Naive thymus-derived CD4-positive, alpha-beta T cell (primary cell): ENCODE results near the gene ZNF726. TPM values are rescaled to one million over a fixed set of nuclear protein-coding genes. Genes with fewer than 3 reads are reported as not detected.
"Not testable (repeated sequence)": the region's sequence is repeated elsewhere in the genome, so short reads cannot be mapped to it uniquely, and the experiment has no call there.

ENCODE experiments used
- ATAC-seq: fragments of 150-1000 bp; cut with Tn5 transposase; 2 replicates; pipeline ENCODE4 v1.10.0; 2021; ENCODE audit warnings: mild to moderate bottlenecking, moderate library complexity
- CTCF ChIA-PET: fragments of 350-600 bp; sonication (Branson Sonifier 250); formaldehyde crosslinking; loops from one replicate; lab custom pipeline; 2021; ENCODE audit warnings: antibody characterized with exemption; lab: Charles Lee
- POLR2A ChIA-PET: fragments of 350-600 bp; sonication (Branson Sonifier 250); formaldehyde crosslinking; loops from one replicate; lab custom pipeline; 2021; ENCODE audit warnings: antibody characterized with exemption, inconsistent platforms; lab: Charles Lee
- DNase-seq, 9 donors: peaks; one replicate each; pipeline versions ENCODE4 v3.0.0 to v3.0.0-alpha.2; 2020 to 2022; ENCODE audit warnings: mixed read lengths in 1 of 9
- H3K27ac ChIP-seq: one replicate; pipeline ENCODE4 v1.7.0; 2013; ENCODE audit warnings: mild to moderate bottlenecking, low read depth, low read length, moderate library complexity
- H3K27me3 ChIP-seq, 2 donors: one replicate each; pipeline ENCODE4 v1.7.0; 2013; ENCODE audit warnings: low read length in 2 of 2, mild to moderate bottlenecking in 2 of 2, moderate library complexity in 2 of 2; ENCODE audit not compliant: control insufficient read depth in 2 of 2, insufficient read depth in 2 of 2
- H3K36me3 ChIP-seq, 3 experiments: 1 replicate in 2 of 3; 2 replicates in 1 of 3; pipeline ENCODE4 v1.7.0; 2013; ENCODE audit warnings: low read length in 3 of 3, mild to moderate bottlenecking in 3 of 3, moderate library complexity in 1 of 3; ENCODE audit not compliant: insufficient read depth in 3 of 3, control insufficient read depth in 2 of 3
- H3K4me1 ChIP-seq, 2 donors: one replicate each; pipeline ENCODE4 v1.7.0; 2013; ENCODE audit warnings: low read length in 2 of 2, mild to moderate bottlenecking in 2 of 2, moderate library complexity in 1 of 2; ENCODE audit not compliant: control insufficient read depth in 2 of 2, insufficient read depth in 2 of 2
- H3K4me3 ChIP-seq: 2 replicates; pipeline ENCODE4 v1.7.0; 2013; ENCODE audit warnings: mild to moderate bottlenecking, low read length
- H3K9me3 ChIP-seq, 3 experiments: 1 replicate in 2 of 3; 2 replicates in 1 of 3; pipeline ENCODE4 v1.7.0; 2013; ENCODE audit warnings: low read length in 3 of 3; ENCODE audit not compliant: control insufficient read depth in 2 of 3
- H3K27ac Mint-ChIP-seq, 9 donors: one replicate each; pipeline ENCODE4 v1.8.0; 2020 to 2022; ENCODE audit warnings: mixed read lengths in 9 of 9, mild to moderate bottlenecking in 8 of 9, moderate library complexity in 5 of 9, inconsistent platforms in 2 of 9
- H3K27me3 Mint-ChIP-seq, 5 donors: one replicate each; pipeline ENCODE4 v1.8.0; 2021 to 2022; ENCODE audit warnings: mixed read lengths in 5 of 5, mild to moderate bottlenecking in 1 of 5
- H3K36me3 Mint-ChIP-seq, 5 donors: one replicate each; pipeline ENCODE4 v1.8.0; 2020 to 2022; ENCODE audit warnings: mixed read lengths in 5 of 5, mild to moderate bottlenecking in 3 of 5, inconsistent platforms in 1 of 5
- H3K4me1 Mint-ChIP-seq, 7 donors: one replicate each; pipeline ENCODE4 v1.8.0; 2020 to 2022; ENCODE audit warnings: mixed read lengths in 7 of 7, mild to moderate bottlenecking in 3 of 7, inconsistent platforms in 1 of 7
- H3K4me3 Mint-ChIP-seq, 10 donors: one replicate each; pipeline ENCODE4 v1.8.0; 2020 to 2022; ENCODE audit warnings: mild to moderate bottlenecking in 10 of 10, mixed read lengths in 10 of 10, moderate library complexity in 6 of 10, inconsistent platforms in 2 of 10
- H3K9me3 Mint-ChIP-seq, 11 donors: one replicate each; pipeline ENCODE4 v1.8.0; 2020 to 2022; ENCODE audit warnings: mixed read lengths in 11 of 11, mild to moderate bottlenecking in 4 of 11, inconsistent platforms in 1 of 11, moderate library complexity in 1 of 11
- intact Hi-C, 2 donors: fragments of 100-400 bp; cut with micrococcal nuclease; formaldehyde crosslinking; loops; one replicate each; pipeline ENCODE4 v1.15.1; 2023
- polyA plus RNA-seq, 2 donors: library from polyadenylated mRNA; unstranded; fragments of 300-500 nt; fragmentation: Illumina TruSeq; gene quantifications; one replicate each; pipeline ENCODE4 v1.2.3, GENCODE V29; 2021
- total RNA-seq, 6 experiments: library from RNA in 5 of 6; stranded (reverse) in 5 of 6; gene quantifications; 1 replicate in 5 of 6; 2 replicates in 1 of 6; pipeline ENCODE4 v1.2.3 and lab custom pipeline; 2021 to 2026

The ZNF726 gene
- total RNA-seq (1 to 10 TPM; 3.3 to 6.8 (median 4.0) TPM), polyA plus RNA-seq (1 to 10 TPM; 2.1 to 2.5 TPM), total RNA-seq (lab: John Stamatoyannopoulos, UW) (2.7 reads per million, percentile 14 among the genes with 10 or more reads in this experiment)

DNA sequence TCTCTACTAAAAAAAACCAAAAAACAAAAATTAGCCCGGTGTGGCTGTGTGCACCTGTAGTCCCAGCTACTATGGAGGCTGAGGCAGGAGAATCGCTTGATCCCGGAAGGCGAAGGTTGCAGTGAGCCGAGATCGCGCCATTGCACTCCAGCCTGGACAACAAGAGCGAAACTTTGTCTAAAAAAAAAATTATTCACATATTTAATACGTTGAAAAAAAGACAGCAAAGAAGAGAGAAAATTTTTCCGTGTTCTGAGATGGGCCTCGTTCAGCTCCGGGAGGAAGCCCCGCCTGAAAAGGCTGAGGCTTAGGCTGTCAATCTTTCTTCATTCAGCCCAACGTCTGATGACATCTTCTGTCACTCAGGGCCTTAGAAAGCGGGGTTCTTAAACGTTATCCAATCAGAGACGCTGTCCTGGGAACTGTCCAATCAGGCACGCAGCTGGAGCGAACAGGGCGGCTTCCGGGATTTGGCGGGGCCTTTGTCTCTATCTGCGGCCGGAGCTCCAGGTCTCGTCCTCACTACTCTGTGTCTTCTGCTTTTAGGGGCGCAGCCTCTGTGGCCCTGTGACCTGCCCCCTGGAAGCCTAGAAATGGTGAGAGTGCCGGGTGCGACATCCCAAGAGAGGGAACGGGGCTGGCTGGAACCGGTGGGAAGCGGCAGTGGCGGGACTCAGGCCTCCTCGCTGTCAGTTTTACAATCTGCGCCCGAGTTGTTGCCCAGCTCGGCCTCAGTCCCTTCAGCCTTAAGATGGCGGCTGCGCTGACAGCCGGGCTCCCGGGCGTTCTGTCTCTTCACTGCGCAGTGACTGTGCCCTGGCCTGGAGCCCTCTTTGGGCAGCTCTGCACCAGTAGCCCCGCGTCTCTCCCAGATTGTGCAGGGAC lies at the start of gene ZNF726:
TSS of gene ZNF726 (plus strand) at position 485 of the 885 bp plus-strand sequence. CDS start at position 594, 109 bp downstream.
- no peaks in the 10 kb centered on the region for H3K27me3 ChIP-seq
- no peaks in the 10 kb centered on the region for H3K36me3 ChIP-seq
- peak within 1 kb of the TSS; percentile 68 for H3K27ac ChIP-seq
- H3K4me1 ChIP-seq, result peaks cover 0 to 3% of the 10 kb centered on the region in 2 donors
- peak within 1 kb of the TSS; percentile 61 for H3K4me3 ChIP-seq
- Mint-ChIP-seq H3K9me3 (peaks cover 0 to 24% (median 0%) of the 10 kb centered on the region in 11 donors), H3K36me3 (peaks cover 0 to 32% (median 2%) of the 10 kb centered on the region in 5 donors), H3K27ac (peak within 1 kb of the TSS; percentile 69 to 96 (median 91)), H3K4me3 (peak within 1 kb of the TSS; percentile 90 to 97 (median 94)), H3K4me1 (peaks cover 0 to 30% (median 14%) of the 10 kb centered on the region in 7 donors), H3K27me3 (no peaks in the 10 kb centered on the region)
- DNase-seq, result peak; percentile 66 to 91 (median 87)
- H3K9me3 ChIP-seq, result no peaks in the 10 kb centered on the region
- CTCF ChIA-PET, result interaction anchor here (0.7 kb wide), 1 partner anchor 148 kb away, joined by 3 read pairs; no protein-coding TSS in a partner anchor
- ATAC-seq, result peak; percentile 99
- intact Hi-C loops, result loop anchor here (1.0 to 10.0 kb wide), 14 partner anchors 115 to 1280 kb away; partner anchors contain the start of genes ZNF254 (in 2 of the 2), ZNF91 (in 2 of the 2), ZNF492 (in 1 of the 2) and ZNF675 (in 1 of the 2)
- POLR2A ChIA-PET, result interaction anchor here (0.6 to 1.3 kb wide), 5 partner anchors 113 to 520 kb away, joined by 3 to 8 read pairs (median 4); partner anchors contain the start of gene ZNF675

DNA sequence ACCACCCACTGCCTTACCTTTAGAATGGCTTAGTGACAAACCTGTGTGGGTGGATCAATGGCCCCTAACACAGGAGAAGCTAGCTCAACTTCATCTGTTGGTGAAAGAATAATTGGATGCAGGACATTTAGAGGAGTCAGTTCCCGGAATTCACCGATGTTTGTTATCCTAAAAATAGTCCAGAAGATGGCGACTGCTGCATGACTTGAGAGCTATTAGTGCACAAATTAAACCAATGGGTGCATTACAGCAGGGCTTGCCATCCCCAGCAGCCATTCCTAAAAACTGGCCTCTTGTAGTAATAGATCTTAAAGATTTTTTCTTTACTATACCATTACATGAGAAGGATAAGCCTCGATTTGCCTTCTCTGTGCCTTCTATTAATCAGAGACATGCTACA lies 46.8 kb upstream of the ZNF726 start:
- DNase-seq, result no peak
- intact Hi-C loops, result loop anchor here in 1 of 2 donors (10.0 kb wide), 1 partner anchor 853 kb away; no protein-coding TSS in a partner anchor
- POLR2A ChIA-PET, result no interaction called here
- no peak overlapping the region for H3K4me3 Mint-ChIP-seq
- Histone ChIP-seq H3K4me1 (no peaks in the 10 kb centered on the region), H3K27me3 (no peaks in the 10 kb centered on the region), H3K27ac (no peak overlapping the region), H3K9me3 (no peaks in the 10 kb centered on the region), H3K4me3 (no peak overlapping the region), H3K36me3 (no peaks in the 10 kb centered on the region)
- CTCF ChIA-PET, result no interaction called here
- H3K9me3 Mint-ChIP-seq, result peaks cover 3 to 41% (median 18%) of the 10 kb centered on the region in 11 donors
- no peak for ATAC-seq
- H3K27me3 Mint-ChIP-seq, result no peaks in the 10 kb centered on the region
- no peak overlapping the region for H3K27ac Mint-ChIP-seq
- peaks cover 0 to 44% (median 15%) of the 10 kb centered on the region in 5 donors for H3K36me3 Mint-ChIP-seq
- H3K4me1 Mint-ChIP-seq, result no peaks in the 10 kb centered on the region

DNA sequence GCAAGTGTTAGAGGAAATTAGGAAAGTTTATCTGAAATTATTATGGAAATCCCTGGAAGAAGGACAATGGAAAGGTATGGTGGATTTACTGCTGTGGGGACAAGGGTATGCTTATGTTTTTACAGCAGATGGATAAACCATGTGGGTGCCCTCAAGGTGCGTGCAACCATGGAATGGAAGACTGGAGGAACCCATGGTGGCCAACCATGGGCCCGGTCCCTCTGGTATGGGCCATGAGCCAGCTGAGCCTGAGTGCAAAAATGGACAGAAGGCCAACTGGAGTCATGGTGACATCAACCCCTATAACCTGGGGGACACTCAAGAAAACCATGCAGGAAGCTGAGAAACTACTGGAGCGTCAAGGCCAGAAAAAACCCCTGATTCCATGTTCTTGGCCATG lies 46.1 kb upstream of the ZNF726 start:
- DNase-seq (no peak), ATAC-seq (no peak)
- Histone ChIP-seq H3K27ac (no peak overlapping the region), H3K9me3 (no peaks in the 10 kb centered on the region), H3K4me3 (no peak overlapping the region), H3K27me3 (no peaks in the 10 kb centered on the region), H3K36me3 (no peaks in the 10 kb centered on the region), H3K4me1 (no peaks in the 10 kb centered on the region)
- intact Hi-C loops, result loop anchor here in 1 of 2 donors (10.0 kb wide), 1 partner anchor 854 kb away; no protein-coding TSS in a partner anchor
- no peak overlapping the region for H3K4me3 Mint-ChIP-seq
- peaks cover 0 to 44% (median 15%) of the 10 kb centered on the region in 5 donors for H3K36me3 Mint-ChIP-seq
- H3K4me1 Mint-ChIP-seq, result no peaks in the 10 kb centered on the region
- no peaks in the 10 kb centered on the region for H3K27me3 Mint-ChIP-seq
- POLR2A ChIA-PET, result no interaction called here
- no peak overlapping the region for H3K27ac Mint-ChIP-seq
- H3K9me3 Mint-ChIP-seq, result peaks cover 3 to 39% (median 17%) of the 10 kb centered on the region in 11 donors
- CTCF ChIA-PET, result no interaction called here

DNA sequence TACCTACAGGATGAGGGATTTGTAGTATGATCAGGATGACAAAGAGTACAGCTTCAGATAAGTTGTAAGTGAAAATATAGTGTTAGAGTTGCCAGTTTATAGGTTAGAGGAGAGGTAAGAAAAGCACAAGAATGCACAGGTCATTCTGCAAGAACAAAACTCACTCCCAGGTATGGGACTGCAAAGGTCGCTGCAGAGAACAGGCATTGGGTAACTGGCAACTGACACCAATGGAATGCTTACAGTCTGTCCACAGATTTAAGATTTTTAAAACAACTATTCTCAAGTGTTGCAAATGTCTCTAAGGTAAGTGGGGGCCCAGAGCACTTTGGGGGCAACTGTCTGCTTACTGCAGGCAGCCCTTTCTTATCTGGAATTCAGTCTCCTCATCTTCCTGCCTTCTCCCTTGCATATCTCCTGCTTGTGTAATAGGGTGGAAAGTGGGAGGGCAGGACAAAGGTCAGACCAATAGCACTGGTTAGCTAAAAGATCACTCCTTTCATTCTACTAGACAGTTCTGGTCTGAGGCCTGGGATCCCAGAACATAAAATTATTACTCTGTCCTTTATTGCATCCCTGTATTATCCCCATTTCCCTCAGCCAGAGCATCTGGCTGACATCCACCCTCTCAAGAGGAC lies 42.3 kb upstream of the ZNF726 start:
- intact Hi-C loops, result no loop called here
- no peak overlapping the region for H3K4me3 ChIP-seq
- H3K4me1 ChIP-seq, result no peaks in the 10 kb centered on the region
- DNase-seq, result no peak
- H3K27me3 ChIP-seq, result no peaks in the 10 kb centered on the region
- no peaks in the 10 kb centered on the region for H3K9me3 ChIP-seq
- H3K27ac ChIP-seq, result no peak overlapping the region
- no peaks in the 10 kb centered on the region for H3K36me3 ChIP-seq
- Mint-ChIP-seq H3K27me3 (peaks cover 0 to 18% (median 12%) of the 10 kb centered on the region in 5 donors), H3K36me3 (peaks cover 0 to 28% (median 11%) of the 10 kb centered on the region in 5 donors), H3K27ac (no peak overlapping the region), H3K4me3 (no peak overlapping the region), H3K4me1 (no peaks in the 10 kb centered on the region), H3K9me3 (peaks cover 0 to 37% (median 13%) of the 10 kb centered on the region in 11 donors)
- CTCF ChIA-PET, result no interaction called here
- POLR2A ChIA-PET, result interaction anchor here (0.9 kb wide), 1 partner anchor 12 kb away, joined by 3 read pairs; no protein-coding TSS in a partner anchor
- ATAC-seq, result no peak

DNA sequence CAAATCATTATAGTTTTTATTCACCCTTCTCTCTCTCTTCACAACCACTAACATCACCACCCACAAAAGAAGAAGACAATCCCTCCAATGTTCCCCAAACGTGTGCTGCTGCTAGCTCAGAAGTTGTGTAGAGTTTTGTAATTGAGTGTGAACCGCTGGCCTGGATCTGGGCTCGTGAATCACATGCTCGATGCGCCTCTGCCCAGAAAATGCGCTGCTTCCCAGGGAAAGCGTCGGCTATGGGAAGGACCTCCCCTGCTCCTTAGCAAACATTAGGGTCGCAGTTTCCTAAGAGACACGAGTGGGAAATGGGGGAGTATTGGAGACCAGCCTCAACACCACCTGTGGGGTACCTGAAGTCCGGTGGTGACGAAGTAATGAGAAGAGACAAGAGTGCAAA lies 38.4 kb upstream of the ZNF726 start:
- DNase-seq (no peak), ATAC-seq (no peak)
- CTCF ChIA-PET, result no interaction called here
- no peaks in the 10 kb centered on the region for H3K27me3 ChIP-seq
- peaks cover 0 to 16% (median 8%) of the 10 kb centered on the region in 5 donors for H3K36me3 Mint-ChIP-seq
- H3K27me3 Mint-ChIP-seq, result peaks cover 0 to 56% (median 35%) of the 10 kb centered on the region in 5 donors
- no peak overlapping the region for H3K4me3 ChIP-seq
- H3K9me3 Mint-ChIP-seq, result peaks cover 7 to 52% (median 26%) of the 10 kb centered on the region in 11 donors
- H3K4me1 Mint-ChIP-seq, result no peaks in the 10 kb centered on the region
- intact Hi-C loops, result no loop called here
- no peaks in the 10 kb centered on the region for H3K36me3 ChIP-seq
- peaks cover 0 to 6% (median 0%) of the 10 kb centered on the region in 3 experiments for H3K9me3 ChIP-seq
- H3K4me1 ChIP-seq, result no peaks in the 10 kb centered on the region
- no peak overlapping the region for H3K4me3 Mint-ChIP-seq
- no peak overlapping the region for H3K27ac Mint-ChIP-seq
- POLR2A ChIA-PET, result no interaction called here
- H3K27ac ChIP-seq, result no peak overlapping the region

DNA sequence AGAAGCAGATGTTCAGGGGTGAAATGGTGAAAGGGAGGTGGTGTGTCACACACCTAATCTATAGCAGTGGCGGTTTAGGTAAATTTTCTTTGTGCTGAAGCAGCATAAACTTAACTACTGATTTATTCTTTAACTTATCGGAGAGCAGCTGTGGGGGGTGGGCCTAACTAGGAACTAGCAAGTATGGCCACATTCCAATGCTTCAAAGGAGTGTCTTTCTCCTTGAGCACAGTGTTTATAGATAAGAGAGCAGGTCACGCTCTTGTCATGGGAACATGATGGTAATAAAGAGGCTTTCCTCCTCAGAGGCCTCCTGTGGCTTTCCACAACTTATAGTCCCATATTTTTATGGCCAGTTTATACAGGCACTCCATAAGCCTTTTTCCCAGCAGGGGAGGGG lies 37.9 kb upstream of the ZNF726 start:
- H3K27ac ChIP-seq, POLR2A ChIA-PET, H3K4me1 ChIP-seq, CTCF ChIA-PET, H3K27me3 ChIP-seq, H3K36me3 ChIP-seq, DNase-seq, H3K4me3 ChIP-seq, H3K4me3 Mint-ChIP-seq, H3K4me1 Mint-ChIP-seq, intact Hi-C loops, ATAC-seq, H3K9me3 ChIP-seq, H3K27ac Mint-ChIP-seq: not testable (repeated sequence)
- H3K9me3 Mint-ChIP-seq, result peaks cover 7 to 56% (median 28%) of the 10 kb centered on the region in 11 donors
- peaks cover 0 to 60% (median 35%) of the 10 kb centered on the region in 5 donors for H3K27me3 Mint-ChIP-seq
- H3K36me3 Mint-ChIP-seq, result peaks cover 0 to 14% (median 11%) of the 10 kb centered on the region in 5 donors
